A549 (cell line): ENCODE results near the gene SPAG7. TPM values are rescaled to one million over a fixed set of nuclear protein-coding genes. Genes with fewer than 3 reads are reported as not detected.

Source experiments
- ATAC-seq, 2 experiments: fragments of 200-7000 bp in 1 of 2; fragments of >200 bp in 1 of 2; cut with Nextera tagmentation in 1 of 2; cut with Tn5 transposase in 1 of 2; 3 replicates each; pipeline versions ENCODE4 v1.8.0 to v1.9.1; 2018 to 2020; ENCODE audit warnings: mild to moderate bottlenecking in 1 of 2, moderate library complexity in 1 of 2
- CTCF ChIA-PET: fragments of 300-600 bp; sonication (Branson Sonifier 250); formaldehyde crosslinking; extraction: SDS; loops from one replicate; lab custom pipeline; 2021; ENCODE audit warnings: antibody characterized with exemption, inconsistent platforms; lab: Yijun Ruan, JAX
- POLR2A ChIA-PET: fragments of 350-600 bp; formaldehyde crosslinking; extraction: SDS; loops from one replicate; lab custom pipeline; 2021; ENCODE audit warnings: antibody characterized with exemption, inconsistent platforms; lab: Yijun Ruan, JAX
- DNase-seq, 2 experiments: peaks; one replicate each; pipeline versions ENCODE4 v3.0.0 to v3.0.0-alpha.2; 2011 to 2016; ENCODE audit warnings: low read depth in 1 of 2, low spot score in 1 of 2
- FAIRE-seq: peaks from 2 replicates; lab custom pipeline; 2011; peaks lifted over from hg19 to GRCh38; lab: Jason Lieb, UNC
- H3K27ac ChIP-seq, 2 experiments: fragments of >200 bp; sonication (Bioruptor Twin); formaldehyde crosslinking; 3 replicates each; pipeline ENCODE4 v1.5.1; 2016 to 2017
- H3K4me1 ChIP-seq: fragments of >200 bp; sonication (Bioruptor Twin); formaldehyde crosslinking; 3 replicates; pipeline ENCODE4 v1.6.1; 2016
- H3K4me2 ChIP-seq: fragments of >200 bp; sonication (Bioruptor Twin); formaldehyde crosslinking; 3 replicates; pipeline ENCODE4 v1.6.1; 2016
- H3K4me3 ChIP-seq: fragments of >200 bp; sonication (Bioruptor Twin); formaldehyde crosslinking; 3 replicates; pipeline ENCODE4 v1.5.1; 2016
- H3K9me3 ChIP-seq: fragments of >200 bp; sonication (Bioruptor Twin); formaldehyde crosslinking; 3 replicates; pipeline ENCODE4 v1.6.1; 2016
- BHLHE40 ChIP-seq: IDR thresholded peaks from 2 replicates; pipeline ENCODE4 v1.6.1; 2012; ENCODE audit warnings: low read depth, low read length, inconsistent platforms
- CBX2 ChIP-seq: fragments of 200-600 bp; sonication (generic); IDR thresholded peaks from 2 replicates; pipeline ENCODE4 v1.6.1; 2016; ENCODE audit warnings: low read depth, mild to moderate bottlenecking, borderline replicate concordance
- CEBPB ChIP-seq, 2 experiments: fragments of >200 bp in 1 of 2; sonication (Bioruptor Twin) in 1 of 2; formaldehyde crosslinking in 1 of 2; IDR thresholded peaks; 2 replicates each; pipeline ENCODE4 v1.6.1; 2012 to 2016
- CTCF ChIP-seq: fragments of >200 bp; sonication (Bioruptor Twin); formaldehyde crosslinking; IDR thresholded peaks from 3 replicates; pipeline ENCODE4 v1.5.1; 2016
- EHMT2 ChIP-seq: fragments of 200-600 bp; sonication (generic); IDR thresholded peaks from 2 replicates; pipeline ENCODE4 v1.6.1; 2016; ENCODE audit warnings: antibody characterized with exemption, low read depth, mild to moderate bottlenecking, moderate library complexity
- EP300 ChIP-seq, 2 experiments: fragments of >200 bp; sonication (Bioruptor Twin); formaldehyde crosslinking; IDR thresholded peaks; 2 replicates in 1 of 2; 3 replicates in 1 of 2; pipeline ENCODE4 v1.6.1; 2016 to 2017
- FOSL2 ChIP-seq, 2 experiments: fragments of 450-650 bp in 1 of 2; fragments of >200 bp in 1 of 2; sonication (Bioruptor Twin) in 1 of 2; formaldehyde crosslinking; IDR thresholded peaks; 2 replicates each; pipeline versions ENCODE4 v1.5.0 to v1.6.1; 2016 to 2020; ENCODE audit warnings: mild to moderate bottlenecking in 1 of 2, moderate library complexity in 1 of 2
- HOXB5 ChIP-seq: fragments of 250-450 bp; sonication (Bioruptor Pico); IDR thresholded peaks from 2 replicates; pipeline ENCODE4 v1.5.0; 2020; ENCODE audit warnings: mild to moderate bottlenecking, moderate library complexity
- KDM5A ChIP-seq: fragments of 200-600 bp; sonication (generic); IDR thresholded peaks from 2 replicates; pipeline ENCODE4 v1.6.1; 2016; ENCODE audit warnings: antibody characterized with exemption, mild to moderate bottlenecking
- MAX ChIP-seq: IDR thresholded peaks from 2 replicates; pipeline ENCODE4 v1.6.1; 2012
- MAZ ChIP-seq: fragments of 150-350 bp; IDR thresholded peaks from 2 replicates; pipeline ENCODE4 v1.6.1; 2014; ENCODE audit warnings: antibody characterized with exemption, low read depth, low read length, borderline replicate concordance
- NPAS2 ChIP-seq: fragments of 250-450 bp; sonication (Bioruptor Pico); IDR thresholded peaks from 2 replicates; pipeline ENCODE4 v1.8.0; 2022; ENCODE audit warnings: mild to moderate bottlenecking, moderate library complexity, borderline replicate concordance
- NR3C1 ChIP-seq: fragments of >200 bp; sonication (Bioruptor Twin); formaldehyde crosslinking; IDR thresholded peaks from 3 replicates; pipeline ENCODE4 v1.6.1; 2017
- PHF8 ChIP-seq: fragments of 200-600 bp; sonication (generic); IDR thresholded peaks from 2 replicates; pipeline ENCODE4 v1.6.1; 2016; ENCODE audit warnings: low read depth, mild to moderate bottlenecking, antibody characterized with exemption, moderate library complexity, borderline replicate concordance
- POLR2A ChIP-seq: IDR thresholded peaks from 2 replicates; pipeline ENCODE4 v1.6.1; 2012; ENCODE audit warnings: mild to moderate bottlenecking, low read length
- TFCP2L1 ChIP-seq: fragments of 250-450 bp; sonication (Bioruptor Pico); IDR thresholded peaks from 2 replicates; pipeline ENCODE4 v1.5.0; 2021; ENCODE audit warnings: mild to moderate bottlenecking
- USF2 ChIP-seq: fragments of 450-650 bp; IDR thresholded peaks from 2 replicates; pipeline ENCODE4 v1.6.1; 2014; ENCODE audit warnings: antibody characterized with exemption
- ZC3H11A ChIP-seq: fragments of 450-650 bp; IDR thresholded peaks from 2 replicates; pipeline ENCODE4 v1.6.1; 2014; ENCODE audit warnings: antibody characterized with exemption, mild to moderate bottlenecking
- ZSCAN20 ChIP-seq: fragments of 250-450 bp; sonication (Bioruptor Pico); IDR thresholded peaks from 2 replicates; pipeline ENCODE4 v1.8.0; 2022; ENCODE audit warnings: mild to moderate bottlenecking, moderate library complexity
- WGBS: methylation state at CpG from one replicate; pipeline ENCODE4 v1.1.6; 2017; ENCODE audit errors: missing lambda C conversion rate; 5-methylcytosine and 5-hydroxymethylcytosine counted together
- polyA plus RNA-seq, 4 experiments: library from polyadenylated mRNA; depleted of rRNA in 3 of 4; stranded (reverse); fragments of >200 nt; fragmentation: RNase III in 1 of 4; extraction: RNeasy Plus Mini Kit Qiagen cat#74134 plus additional on column Dnase treatment in 1 of 4; gene quantifications; 2 replicates in 3 of 4; 3 replicates in 1 of 4; pipeline ENCODE4 v1.2.3, GENCODE V29; 2011 to 2017
- TF ChIP-seq, protein P1 (sequence below): fragments of 200-600 bp; sonication (generic); IDR thresholded peaks from 2 replicates; pipeline ENCODE4 v1.6.1; 2016; ENCODE audit warnings: antibody characterized with exemption, mild to moderate bottlenecking, moderate library complexity
- TF ChIP-seq, protein P2 (sequence below): IDR thresholded peaks from 2 replicates; pipeline ENCODE4 v1.6.1; 2012; ENCODE audit warnings: low read depth, borderline replicate concordance

SPAG7 gene
- polyA plus RNA-seq, 2 of the 4 experiments (the other 2 are of a cell fraction) = 94.9 to 102 TPM

- TF ChIP-seq, protein P1, sequence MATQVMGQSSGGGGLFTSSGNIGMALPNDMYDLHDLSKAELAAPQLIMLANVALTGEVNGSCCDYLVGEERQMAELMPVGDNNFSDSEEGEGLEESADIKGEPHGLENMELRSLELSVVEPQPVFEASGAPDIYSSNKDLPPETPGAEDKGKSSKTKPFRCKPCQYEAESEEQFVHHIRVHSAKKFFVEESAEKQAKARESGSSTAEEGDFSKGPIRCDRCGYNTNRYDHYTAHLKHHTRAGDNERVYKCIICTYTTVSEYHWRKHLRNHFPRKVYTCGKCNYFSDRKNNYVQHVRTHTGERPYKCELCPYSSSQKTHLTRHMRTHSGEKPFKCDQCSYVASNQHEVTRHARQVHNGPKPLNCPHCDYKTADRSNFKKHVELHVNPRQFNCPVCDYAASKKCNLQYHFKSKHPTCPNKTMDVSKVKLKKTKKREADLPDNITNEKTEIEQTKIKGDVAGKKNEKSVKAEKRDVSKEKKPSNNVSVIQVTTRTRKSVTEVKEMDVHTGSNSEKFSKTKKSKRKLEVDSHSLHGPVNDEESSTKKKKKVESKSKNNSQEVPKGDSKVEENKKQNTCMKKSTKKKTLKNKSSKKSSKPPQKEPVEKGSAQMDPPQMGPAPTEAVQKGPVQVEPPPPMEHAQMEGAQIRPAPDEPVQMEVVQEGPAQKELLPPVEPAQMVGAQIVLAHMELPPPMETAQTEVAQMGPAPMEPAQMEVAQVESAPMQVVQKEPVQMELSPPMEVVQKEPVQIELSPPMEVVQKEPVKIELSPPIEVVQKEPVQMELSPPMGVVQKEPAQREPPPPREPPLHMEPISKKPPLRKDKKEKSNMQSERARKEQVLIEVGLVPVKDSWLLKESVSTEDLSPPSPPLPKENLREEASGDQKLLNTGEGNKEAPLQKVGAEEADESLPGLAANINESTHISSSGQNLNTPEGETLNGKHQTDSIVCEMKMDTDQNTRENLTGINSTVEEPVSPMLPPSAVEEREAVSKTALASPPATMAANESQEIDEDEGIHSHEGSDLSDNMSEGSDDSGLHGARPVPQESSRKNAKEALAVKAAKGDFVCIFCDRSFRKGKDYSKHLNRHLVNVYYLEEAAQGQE = no peak
- TF ChIP-seq MAZ (no peak), EP300 (IDR thresholded peaks at IDR 0.05) (no peak), USF2 (no peak)
These were observed 2.0 kb upstream of the SPAG7 start (continued) for GRCh38 chr17:4969551-4970173.

- FAIRE-seq (no peak), ATAC-seq (no peak), DNase-seq (peak; percentile 26 to 49)
- Histone ChIP-seq H3K4me2 (peak overlapping the region; percentile 84), H3K9me3 (no peaks in the 10 kb centered on the region), H3K4me1 (peaks cover 21% of the 10 kb centered on the region), H3K4me3 (peak overlapping the region; percentile 63), H3K27ac (peak overlapping the region; percentile 91 to 95)
- CTCF ChIA-PET = interaction anchor here (1.2 to 11.2 kb wide), 6 partner anchors 11 to 93 kb away, joined by 4 to 148 read pairs (median 38); partner anchors contain the start of genes CAMTA2 and ENO3
- POLR2A ChIA-PET = interaction anchor here (2.0 to 6.2 kb wide), 2 partner anchors 17 to 18 kb away, joined by 8 to 78 read pairs; partner anchors contain the start of genes CAMTA2 and ENO3
- TF ChIP-seq PHF8 = no peak
- no peak for TF ChIP-seq MAX
- TF ChIP-seq, protein P2, sequence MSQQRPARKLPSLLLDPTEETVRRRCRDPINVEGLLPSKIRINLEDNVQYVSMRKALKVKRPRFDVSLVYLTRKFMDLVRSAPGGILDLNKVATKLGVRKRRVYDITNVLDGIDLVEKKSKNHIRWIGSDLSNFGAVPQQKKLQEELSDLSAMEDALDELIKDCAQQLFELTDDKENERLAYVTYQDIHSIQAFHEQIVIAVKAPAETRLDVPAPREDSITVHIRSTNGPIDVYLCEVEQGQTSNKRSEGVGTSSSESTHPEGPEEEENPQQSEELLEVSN = no peak
- TF ChIP-seq BHLHE40 = no peak
- no peak for TF ChIP-seq POLR2A
- 91% methylated on average over 15 of the region's 15 CpGs for WGBS
These were observed 1.5 kb upstream of the SPAG7 start for GRCh38 chr17:4969047-4969550.

DNA sequence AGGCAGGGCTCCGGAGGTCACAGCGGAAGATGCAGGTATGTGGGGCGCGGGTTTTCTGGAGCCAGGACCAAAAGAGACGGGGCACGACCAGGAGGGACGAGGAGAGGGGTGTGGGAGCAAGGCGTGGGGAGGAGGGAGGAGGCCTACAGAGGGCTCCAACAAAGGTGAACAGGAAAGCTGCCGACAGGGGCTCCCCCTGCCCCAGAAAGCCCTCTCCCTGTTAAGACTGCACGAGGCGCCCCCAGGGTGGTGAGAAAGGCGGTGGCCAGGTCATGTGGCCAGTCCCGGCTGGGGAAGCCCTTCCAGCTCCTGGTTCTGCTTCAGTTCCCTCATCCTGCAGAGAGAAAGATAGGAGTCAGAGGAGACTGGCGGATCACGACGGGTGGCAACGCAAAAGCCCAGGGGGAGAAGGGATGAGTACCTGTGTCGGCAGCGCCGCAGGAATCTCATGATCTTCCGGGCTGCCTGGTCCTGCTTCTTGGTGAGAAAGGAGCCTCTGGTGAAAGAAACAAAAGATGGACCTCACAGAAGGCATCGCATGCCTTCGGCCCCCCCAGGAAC is 949 bp upstream of the SPAG7 start:
- FAIRE-seq (no peak), ATAC-seq (no peak)
- H3K4me1 ChIP-seq = peaks cover 21% of the 10 kb centered on the region
- no peaks in the 10 kb centered on the region for H3K9me3 ChIP-seq
- TF ChIP-seq NR3C1 = no peak
- TF ChIP-seq TFCP2L1 = no peak
- TF ChIP-seq KDM5A = no peak
- TF ChIP-seq FOSL2 (IDR thresholded peaks at IDR 0.05) = no peak
- no peak for TF ChIP-seq FOSL2 (CRISPR knock-in tag; IDR thresholded peaks at IDR 0.05)
- no peak for TF ChIP-seq ZC3H11A
- no peak for TF ChIP-seq CBX2
- TF ChIP-seq CEBPB (IDR thresholded peaks at IDR 0.05) = no peak
- no peak for TF ChIP-seq BHLHE40
- TF ChIP-seq EHMT2 = no peak
- TF ChIP-seq NPAS2 (CRISPR knock-in tag) = no peak
- TF ChIP-seq CTCF = no peak
- no peak for TF ChIP-seq HOXB5 (CRISPR knock-in tag)
- no peak for TF ChIP-seq ZSCAN20 (CRISPR knock-in tag)
- TF ChIP-seq, all 56 proteins: peak for 0
- ChIA-PET CTCF (interaction anchor here (1.2 to 11.2 kb wide), 7 partner anchors 11 to 94 kb away, joined by 4 to 148 read pairs (median 22); partner anchors contain the start of genes CAMTA2 and ENO3), POLR2A (interaction anchor here (0.5 to 6.2 kb wide), 2 partner anchors 17 to 245 kb away, joined by 3 to 78 read pairs; partner anchors contain the start of gene ENO3)
- peak overlapping the region; percentile 63 for H3K4me3 ChIP-seq
- no peak for DNase-seq
- 68% methylated on average over 23 of the region's 23 CpGs for WGBS
- peak overlapping the region; percentile 84 for H3K4me2 ChIP-seq
- peak overlapping the region; percentile 91 to 95 for H3K27ac ChIP-seq
